ENCODE results near the gene PHAF1. TPM values are rescaled to one million over a fixed set of nuclear protein-coding genes. Genes with fewer than 3 reads are reported as not detected.

The PHAF1 gene
- total and polyA plus RNA-seq, 12 donors: 9.0 to 27.4 (median 14.0) TPM

- WGBS, 4 donors: 86 to 92% (median 88%) methylated on average over 6 of the region's 6 CpGs
- peaks cover 0 to 7% of the 10 kb centered on the region in 2 donors for H3K36me3 ChIP-seq (replicated peaks in 1 of 2)
- H3K4me1 ChIP-seq (replicated peaks in 1 of 2): peaks cover 5% of the 10 kb centered on the region in 2 donors
- DNase-seq: no peak
- no peaks in the 10 kb centered on the region for H3K27me3 ChIP-seq
- H3K27ac ChIP-seq: no peak overlapping the region
- no peak for TF ChIP-seq CTCF (IDR thresholded peaks at IDR 0.05)
- no peak for TF ChIP-seq POLR2A (IDR thresholded peaks at IDR 0.05)
- intact Hi-C loops (cut with DNase I): loop anchor here in 1 of 2 donors (5.0 kb wide), 2 partner anchors 52 to 128 kb away; partner anchors contain the start of genes FBXL8 and TRADD
- H3K9me3 ChIP-seq (replicated peaks in 1 of 3): no peaks in the 10 kb centered on the region
- H3K4me3 ChIP-seq: no peak overlapping the region
These were observed 4.9 kb upstream of the PHAF1 start for GRCh38 chr16:67104845-67105244.

- DNase-seq: no peak
- intact Hi-C loops (cut with DNase I): loop anchor here in 1 of 2 donors (5.0 kb wide), 1 partner anchor 52 kb away; the partner anchor contains the start of genes FBXL8 and TRADD
- WGBS, 4 donors: 64 to 79% (median 70%) methylated on average over 2 of the region's 2 CpGs
- Histone ChIP-seq H3K4me3 (no peak overlapping the region), H3K9me3 (replicated peaks in 1 of 3) (no peaks in the 10 kb centered on the region), H3K27me3 (no peaks in the 10 kb centered on the region), H3K4me1 (replicated peaks in 1 of 2) (peaks cover 5 to 6% of the 10 kb centered on the region in 2 donors), H3K36me3 (replicated peaks in 1 of 2) (peaks cover 0 to 7% of the 10 kb centered on the region in 2 donors), H3K27ac (no peak overlapping the region)
- TF ChIP-seq CTCF (IDR thresholded peaks at IDR 0.05) (no peak), POLR2A (IDR thresholded peaks at IDR 0.05) (no peak)
These were observed 4.5 kb upstream of the PHAF1 start for GRCh38 chr16:67105246-67105645.

- no peak overlapping the region for H3K4me3 ChIP-seq
- peaks cover 12% of the 10 kb centered on the region in 2 donors for H3K4me1 ChIP-seq (replicated peaks in 1 of 2)
- intact Hi-C loops (cut with DNase I): loop anchor here in 1 of 2 donors (5.0 kb wide), 1 partner anchor 51 kb away; the partner anchor contains the start of genes FBXL8 and TRADD
- 62 to 70% (median 68%) methylated on average over 5 of the region's 5 CpGs for WGBS, 4 donors
- H3K36me3 ChIP-seq (replicated peaks in 1 of 2): peaks cover 0 to 7% of the 10 kb centered on the region in 2 donors
- DNase-seq: no peak
- no peak for TF ChIP-seq CTCF (IDR thresholded peaks at IDR 0.05)
- H3K27ac ChIP-seq: no peak overlapping the region
- H3K27me3 ChIP-seq: no peaks in the 10 kb centered on the region
- H3K9me3 ChIP-seq (replicated peaks in 1 of 3): no peaks in the 10 kb centered on the region
These were observed 3.9 kb upstream of the PHAF1 start for GRCh38 chr16:67105881-67106280.

- H3K27me3 ChIP-seq: no peaks in the 10 kb centered on the region
- no peaks in the 10 kb centered on the region for H3K9me3 ChIP-seq (replicated peaks in 1 of 3)
- TF ChIP-seq POLR2A (IDR thresholded peaks at IDR 0.05): no peak
- no peak for TF ChIP-seq CTCF (IDR thresholded peaks at IDR 0.05)
- intact Hi-C loops (cut with DNase I): loop anchor here in 1 of 2 donors (5.0 kb wide), 1 partner anchor 49 kb away; the partner anchor contains the start of genes FBXL8 and TRADD
- 95 to 97% (median 96%) methylated on average over 6 of the region's 6 CpGs for WGBS, 4 donors
- peaks cover 16 to 26% of the 10 kb centered on the region in 2 donors for H3K4me1 ChIP-seq (replicated peaks in 1 of 2)
- no peak overlapping the region for H3K27ac ChIP-seq
- H3K36me3 ChIP-seq (replicated peaks in 1 of 2): no peaks in the 10 kb centered on the region
- DNase-seq: no peak
- H3K4me3 ChIP-seq: no peak overlapping the region
These were observed 1.3 kb upstream of the PHAF1 start for GRCh38 chr16:67108489-67108888.

All from adrenal gland (tissue), 12 donors.